Transverse colon (tissue), 4 donors: ENCODE data around the gene SETD1A.

Experiments used
- CTCF ChIP-seq, 5 experiments: fragments of 200-600 bp in 3 of 5; fragments of 450-650 bp in 2 of 5; sonication (generic) in 3 of 5; IDR thresholded peaks; 1 replicate in 2 of 5; 2 replicates in 3 of 5; pipeline ENCODE4 v1.5.1; 2016 to 2017; ENCODE audit warnings: antibody characterized with exemption in 5 of 5, inconsistent platforms in 3 of 5, mild to moderate bottlenecking in 2 of 5, moderate library complexity in 1 of 5
- POLR2AphosphoS5 ChIP-seq, 3 donors: sonication (generic); formaldehyde crosslinking; IDR thresholded peaks; one replicate each; pipeline ENCODE4 v1.6.1; 2016; ENCODE audit warnings: antibody characterized with exemption in 3 of 3

GRCh38 chr16:31033709-31034492, 76.3 kb downstream of the SETD1A start:
- TF ChIP-seq POLR2AphosphoS5 (IDR thresholded peaks at IDR 0.05), result peak; percentile 63 to 83 (median 78)
- TF ChIP-seq CTCF (IDR thresholded peaks at IDR 0.05), result no peak
